ENCODE data around the gene ARMH3. TPM values are rescaled to one million over a fixed set of nuclear protein-coding genes. Genes with fewer than 3 reads are reported as not detected.

Gene ARMH3, protein sequence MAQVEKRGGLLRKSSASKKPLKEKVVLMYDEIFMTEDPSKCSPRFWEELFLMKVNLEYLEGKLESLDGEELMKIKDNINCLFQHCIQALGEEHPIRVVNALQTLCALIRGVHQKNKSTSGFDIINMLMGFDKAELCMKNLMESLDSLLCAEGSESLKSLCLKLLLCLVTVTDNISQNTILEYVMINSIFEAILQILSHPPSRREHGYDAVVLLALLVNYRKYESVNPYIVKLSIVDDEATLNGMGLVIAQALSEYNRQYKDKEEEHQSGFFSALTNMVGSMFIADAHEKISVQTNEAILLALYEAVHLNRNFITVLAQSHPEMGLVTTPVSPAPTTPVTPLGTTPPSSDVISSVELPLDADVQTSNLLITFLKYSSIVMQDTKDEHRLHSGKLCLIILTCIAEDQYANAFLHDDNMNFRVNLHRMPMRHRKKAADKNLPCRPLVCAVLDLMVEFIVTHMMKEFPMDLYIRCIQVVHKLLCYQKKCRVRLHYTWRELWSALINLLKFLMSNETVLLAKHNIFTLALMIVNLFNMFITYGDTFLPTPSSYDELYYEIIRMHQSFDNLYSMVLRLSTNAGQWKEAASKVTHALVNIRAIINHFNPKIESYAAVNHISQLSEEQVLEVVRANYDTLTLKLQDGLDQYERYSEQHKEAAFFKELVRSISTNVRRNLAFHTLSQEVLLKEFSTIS
- 28.2 TPM for total RNA-seq
- long read RNA-seq, full-length matches to known transcripts, result 3 of 18 reads
- long read RNA-seq, partial matches to known transcripts, result 4 of 18 reads
- long read RNA-seq, other reads (novel, unspliced or antisense), result 11 of 18 reads

DNA sequence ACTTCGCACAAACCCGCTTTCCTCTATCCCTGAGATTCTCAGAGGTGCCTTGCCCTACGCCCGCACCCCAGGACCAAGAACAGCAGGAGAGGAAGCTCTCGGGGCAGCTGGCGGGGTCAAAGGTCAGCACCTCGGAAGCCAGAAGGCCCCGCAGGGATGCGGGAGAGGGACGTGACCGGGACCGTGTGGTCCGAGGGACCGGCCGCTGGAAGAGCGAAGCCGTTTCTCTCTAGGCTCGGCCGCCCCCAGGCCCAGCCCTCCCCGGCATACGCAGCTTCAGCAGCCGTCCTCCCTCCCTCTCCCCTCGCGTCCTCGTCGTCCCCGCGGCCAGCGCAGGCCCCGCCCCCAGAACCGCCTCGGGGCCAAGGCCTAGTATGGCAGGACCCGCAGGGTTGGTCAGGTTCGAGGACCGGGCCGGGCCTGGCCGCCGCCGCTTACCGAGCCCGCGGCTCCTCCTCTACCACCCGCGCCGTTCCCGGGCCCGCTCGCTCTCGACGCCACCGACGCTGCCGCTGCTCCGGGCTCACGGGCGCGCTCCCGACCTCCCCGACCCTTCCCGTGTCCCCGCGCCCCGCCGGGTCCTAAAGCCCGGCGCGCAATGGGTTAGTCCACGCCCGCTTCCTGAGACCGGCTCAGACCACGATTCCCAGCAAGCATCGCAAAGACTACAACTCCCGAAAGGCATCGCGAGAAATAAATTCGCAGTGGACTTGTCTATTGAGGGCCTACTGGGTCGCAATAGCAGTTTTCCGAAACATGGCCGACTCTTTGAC lies at the start of gene ARMH3:
ARMH3 (minus strand) TSS at position 527 of the 773 bp plus-strand sequence. CDS start 16,059 bp downstream, outside the sequence.
- peak; percentile 94 for DNase-seq (ENCODE audit: low spot score)

DNA sequence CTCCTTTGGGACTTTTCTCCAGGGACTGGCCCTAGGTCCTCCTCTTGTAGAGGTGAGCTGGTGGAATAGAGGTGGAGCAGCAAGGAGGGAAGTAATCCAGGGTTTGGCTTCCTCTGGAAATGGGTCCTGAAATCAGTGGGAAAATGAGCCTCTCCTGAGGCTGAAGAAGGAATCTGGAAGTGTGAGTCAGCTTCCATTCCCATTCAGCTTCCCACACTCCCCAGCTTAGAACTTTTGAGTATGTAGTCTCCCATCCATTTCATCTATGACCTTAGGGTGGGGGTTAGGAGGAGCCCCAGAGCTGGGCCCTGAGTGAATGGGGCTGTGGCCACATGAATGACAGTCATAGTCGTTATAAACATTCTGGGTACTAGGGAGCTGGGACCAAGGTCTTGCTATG lies 46.4 kb upstream of the ARMH3 start:
- no peak for DNase-seq (ENCODE audit: low spot score)

DNA sequence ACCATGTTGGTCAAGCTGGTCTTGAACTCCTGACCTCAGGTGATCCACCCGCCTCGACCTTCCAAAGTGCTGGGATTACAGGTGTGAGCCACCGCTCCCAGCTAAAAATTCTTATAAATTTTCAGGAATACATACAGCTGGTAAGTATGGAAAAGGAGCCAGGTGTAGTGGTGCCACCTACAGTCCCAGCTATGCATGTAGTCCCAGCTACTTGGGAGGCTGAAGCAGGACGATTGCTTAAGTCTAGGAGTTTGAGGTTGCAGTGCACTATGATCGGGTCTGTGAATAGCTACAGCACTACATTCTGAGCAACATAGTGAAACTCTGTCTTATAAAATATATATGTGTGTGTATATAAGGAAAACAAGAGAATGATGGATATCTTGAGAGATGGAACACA lies 45.2 kb upstream of the ARMH3 start:
- no peak for DNase-seq (ENCODE audit: low spot score)

DNA sequence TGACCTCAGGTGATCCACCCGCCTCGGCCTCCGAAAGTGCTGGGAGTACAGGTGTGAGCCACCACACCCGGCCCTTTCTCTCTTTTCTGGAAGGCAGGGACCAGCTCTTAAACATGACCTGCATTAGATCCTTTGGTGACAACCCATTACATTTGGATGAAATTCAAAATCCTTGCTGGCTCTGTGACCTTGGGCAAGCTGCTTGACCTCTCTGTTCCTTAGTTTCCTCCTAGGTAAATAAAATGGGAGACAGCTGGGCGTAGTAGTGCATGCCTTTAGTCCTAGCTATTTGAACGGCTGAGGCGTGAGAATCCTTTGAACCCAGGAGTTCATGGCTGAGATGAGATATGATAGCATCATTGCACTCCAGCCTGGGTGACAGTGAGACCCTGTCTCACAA lies 40.5 kb upstream of the ARMH3 start:
- DNase-seq (ENCODE audit: low spot score), result no peak

DNA sequence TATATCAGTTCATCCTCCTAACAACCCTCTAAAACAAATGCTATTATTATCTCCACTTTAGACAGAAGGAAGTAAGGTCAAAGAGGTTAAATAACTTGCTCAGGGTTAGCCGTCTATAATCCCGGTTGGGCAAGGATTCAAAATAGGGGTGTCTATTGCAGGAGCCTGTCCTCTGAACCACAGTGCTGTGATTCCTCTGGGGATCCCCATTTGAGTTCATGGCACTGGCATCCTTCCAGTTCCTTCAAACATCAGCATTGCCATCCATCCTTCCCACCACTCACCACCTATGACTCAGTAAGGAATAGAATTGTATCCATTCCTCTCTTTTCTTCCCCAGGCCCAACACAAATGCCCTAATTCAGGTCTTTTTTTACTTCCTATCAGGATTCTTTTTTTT lies 34.8 kb upstream of the ARMH3 start:
- no peak for DNase-seq (ENCODE audit: low spot score)

DNA sequence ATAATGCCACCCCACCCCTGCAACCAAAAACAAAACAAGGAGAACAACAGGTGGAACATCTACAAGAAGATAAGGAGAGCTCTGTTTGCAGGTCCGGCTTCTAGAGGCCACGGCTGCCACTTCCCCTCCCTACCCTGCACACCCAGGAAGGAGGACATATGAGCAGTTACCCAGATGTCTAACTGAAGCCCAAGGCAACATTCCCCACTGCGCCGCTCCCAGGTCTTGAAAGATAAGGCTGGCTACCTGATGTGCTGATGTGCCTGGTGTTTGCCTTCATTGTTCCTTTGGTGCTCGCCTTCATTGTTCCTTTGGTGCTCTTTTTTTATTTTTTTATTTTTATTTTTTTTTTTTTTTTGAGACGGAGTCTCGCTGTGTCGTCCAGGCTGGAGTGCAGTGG lies 30.2 kb upstream of the ARMH3 start:
- DNase-seq (ENCODE audit: low spot score), result no peak

DNA sequence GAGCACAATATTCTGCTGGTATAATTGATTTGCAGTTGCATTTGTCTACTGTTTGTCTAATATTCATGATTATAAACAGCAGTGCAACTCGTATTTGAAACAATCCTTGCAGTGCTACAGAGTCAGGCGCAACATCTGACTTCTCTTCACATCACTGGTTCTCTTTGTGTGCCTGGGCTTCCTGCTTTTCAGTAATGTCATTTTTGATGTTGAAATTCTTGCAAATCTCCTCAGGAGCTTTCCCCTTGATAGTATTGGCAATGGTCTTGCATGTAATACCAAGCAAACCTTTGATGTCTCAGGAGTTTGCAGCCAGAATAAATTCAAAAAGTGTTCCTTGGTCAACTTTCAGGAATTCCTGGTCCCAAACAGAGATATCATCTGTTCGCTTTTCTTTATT lies 29.4 kb upstream of the ARMH3 start:
- DNase-seq (ENCODE audit: low spot score), result no peak

DNA sequence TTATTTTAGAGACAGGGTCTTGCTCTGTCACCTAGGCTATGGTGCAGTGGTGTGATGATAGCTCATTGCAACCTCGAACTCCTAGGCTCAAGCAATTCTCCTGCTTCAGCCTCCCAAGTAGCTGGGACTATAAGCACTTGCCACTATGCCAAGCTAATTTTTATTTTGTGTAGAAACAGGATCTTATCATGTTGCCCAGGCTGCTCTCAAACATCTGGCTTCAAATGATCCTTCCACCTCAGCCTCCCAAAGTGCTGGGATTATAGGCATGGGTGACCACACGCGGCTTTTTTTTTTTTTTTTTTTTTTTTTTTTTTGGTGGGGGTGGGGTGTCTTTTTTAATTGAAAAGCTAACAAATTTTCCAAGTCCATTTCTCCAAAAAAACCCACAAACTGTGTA lies 27.6 kb upstream of the ARMH3 start:
- DNase-seq (ENCODE audit: low spot score), result no peak

DNA sequence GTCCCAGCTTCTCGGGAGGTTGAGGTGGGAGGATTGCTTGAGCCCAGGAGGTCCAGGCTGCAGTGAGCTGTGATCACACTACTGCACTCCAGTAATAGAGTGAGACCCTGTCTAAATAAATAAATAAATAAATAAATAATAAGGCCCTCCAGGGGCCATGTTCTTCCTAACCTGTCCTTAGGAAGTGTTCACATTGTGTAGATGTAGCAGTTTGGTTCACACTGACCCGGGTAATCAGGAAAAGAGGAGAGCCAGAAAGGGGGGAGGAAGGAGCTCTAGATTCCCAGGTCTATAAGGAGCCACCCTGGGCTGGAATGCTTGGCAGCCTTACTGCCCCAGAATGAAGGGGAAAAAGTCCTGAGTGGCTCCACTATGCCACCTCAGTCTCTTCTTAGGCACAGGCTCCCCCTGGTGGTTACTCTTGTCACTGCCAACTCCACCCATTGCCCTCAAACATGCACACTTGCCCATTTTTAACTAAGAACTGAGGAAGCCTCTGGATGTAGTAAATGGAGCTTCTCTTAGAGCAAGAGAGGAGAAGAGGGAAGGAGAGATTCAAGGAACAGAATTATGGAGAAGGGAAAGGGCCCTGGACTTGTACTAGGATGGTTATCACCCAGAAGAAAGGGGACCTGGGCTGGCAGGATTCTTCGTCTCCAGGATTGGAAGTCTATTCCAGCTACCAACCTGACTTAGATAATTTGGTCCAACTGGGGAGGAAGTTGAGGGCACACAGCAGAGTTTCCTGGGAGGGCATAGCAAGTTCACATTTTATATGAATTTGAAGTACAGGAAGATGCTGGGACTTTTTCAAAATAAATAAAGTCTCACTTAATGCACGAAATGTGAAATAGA lies 16.9 kb upstream of the ARMH3 start:
- DNase-seq (ENCODE audit: low spot score), result no peak

DNA sequence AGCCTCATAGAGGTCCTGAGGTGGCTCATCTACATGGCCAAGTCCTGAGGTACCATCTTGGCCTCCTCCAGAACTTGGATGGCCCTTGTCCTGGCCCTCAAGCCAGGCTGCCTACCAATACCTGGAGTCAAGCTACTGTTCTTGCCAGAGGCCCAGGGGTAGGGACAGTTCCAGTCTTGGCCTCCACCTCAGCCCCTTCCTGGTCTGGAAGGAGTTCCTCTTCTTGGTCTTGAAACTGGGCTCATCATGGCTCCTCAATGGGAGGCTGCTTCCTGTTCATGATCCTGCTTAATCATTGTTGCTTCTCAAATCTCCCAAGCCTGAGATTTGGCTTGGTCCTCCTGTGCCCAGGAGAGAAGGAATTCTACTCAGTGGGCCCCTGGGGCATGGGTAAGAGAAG lies 13.1 kb upstream of the ARMH3 start:
- no peak for DNase-seq (ENCODE audit: low spot score)

DNA sequence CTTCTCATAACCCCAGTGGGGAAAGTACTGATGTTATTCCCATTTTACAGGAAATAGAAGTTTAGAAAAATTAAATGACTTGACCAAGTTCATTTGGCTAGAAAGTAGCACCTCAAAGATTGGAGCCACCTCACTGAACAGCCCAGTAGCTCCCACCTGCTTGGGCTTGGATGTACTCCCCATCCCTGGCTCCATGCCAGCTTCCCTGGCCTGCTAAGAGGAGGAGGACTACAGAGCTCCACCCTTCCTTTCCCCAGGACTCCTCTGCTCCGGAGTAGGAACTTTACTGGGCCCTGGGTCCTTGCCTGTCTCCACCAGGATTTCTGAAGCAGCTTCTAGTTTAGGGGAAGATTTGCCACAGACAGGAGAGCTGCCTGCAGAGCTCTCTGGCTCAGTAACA lies 12.2 kb upstream of the ARMH3 start:
- no peak for DNase-seq (ENCODE audit: low spot score)

DNA sequence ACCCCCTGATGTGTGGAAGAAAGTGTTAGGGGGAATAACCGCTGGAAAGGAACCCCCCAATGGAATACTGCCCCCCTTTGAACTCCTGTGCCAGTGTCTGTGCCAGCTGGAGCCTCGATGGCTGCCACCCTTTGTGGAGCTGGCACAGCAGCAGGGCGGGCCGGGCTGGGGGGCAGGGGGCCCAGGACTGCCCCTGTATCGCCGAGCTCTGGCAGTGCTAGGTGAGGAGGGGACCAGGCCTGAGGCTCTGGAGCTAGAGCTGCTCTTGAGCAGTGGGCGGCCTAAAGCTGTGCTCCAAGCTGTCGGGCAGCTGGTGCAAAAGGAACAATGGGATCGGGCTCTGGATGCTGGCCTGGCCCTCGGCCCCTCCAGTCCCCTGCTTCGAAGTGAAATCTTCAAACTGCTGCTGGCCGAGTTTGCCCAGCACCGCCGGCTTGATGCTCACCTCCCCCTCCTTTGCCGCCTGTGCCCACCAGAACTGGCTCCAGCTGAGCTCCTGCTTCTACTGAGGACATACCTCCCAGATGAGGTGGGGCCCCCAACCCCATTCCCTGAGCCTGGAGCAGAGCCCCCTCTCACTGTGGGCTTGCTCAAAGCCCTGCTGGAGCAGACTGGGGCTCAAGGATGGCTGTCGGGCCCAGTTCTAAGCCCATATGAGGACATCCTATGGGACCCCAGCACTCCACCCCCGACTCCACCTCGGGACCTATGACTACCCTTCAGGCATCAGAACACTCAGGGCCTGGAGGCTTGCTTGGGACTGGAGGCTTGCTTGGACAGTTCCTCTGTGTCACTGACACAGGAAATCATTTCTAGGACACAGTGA lies 11.3 kb upstream of the ARMH3 start:
- no peak for DNase-seq (ENCODE audit: low spot score)

DNA sequence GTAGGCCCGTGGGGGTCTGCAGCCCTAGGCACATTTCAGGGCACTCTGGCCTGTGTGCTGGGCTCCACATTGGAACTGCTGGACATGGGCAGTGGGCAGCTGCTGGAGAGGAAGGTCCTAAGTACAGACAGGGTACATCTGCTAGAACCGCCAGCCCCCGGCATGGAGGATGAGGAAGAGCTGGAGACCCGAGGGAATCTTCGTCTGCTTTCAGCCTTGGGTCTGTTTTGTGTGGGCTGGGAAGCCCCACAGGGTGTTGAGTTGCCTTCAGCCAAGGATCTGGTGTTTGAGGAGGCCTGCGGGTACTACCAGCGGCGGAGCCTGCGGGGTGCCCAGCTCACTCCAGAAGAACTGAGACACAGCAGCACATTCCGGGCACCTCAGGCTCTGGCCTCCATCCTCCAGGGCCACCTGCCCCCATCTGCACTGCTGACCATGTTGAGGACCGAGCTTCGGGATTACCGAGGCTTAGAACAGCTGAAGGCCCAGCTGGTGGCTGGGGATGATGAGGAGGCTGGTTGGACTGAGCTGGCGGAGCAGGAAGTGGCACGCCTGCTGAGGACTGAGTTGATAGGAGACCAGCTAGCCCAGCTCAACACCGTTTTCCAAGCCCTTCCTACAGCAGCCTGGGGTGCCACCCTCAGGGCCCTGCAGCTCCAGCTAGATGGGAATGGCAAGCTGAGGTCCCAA lies 10.6 kb upstream of the ARMH3 start:
- no peak for DNase-seq (ENCODE audit: low spot score)

DNA sequence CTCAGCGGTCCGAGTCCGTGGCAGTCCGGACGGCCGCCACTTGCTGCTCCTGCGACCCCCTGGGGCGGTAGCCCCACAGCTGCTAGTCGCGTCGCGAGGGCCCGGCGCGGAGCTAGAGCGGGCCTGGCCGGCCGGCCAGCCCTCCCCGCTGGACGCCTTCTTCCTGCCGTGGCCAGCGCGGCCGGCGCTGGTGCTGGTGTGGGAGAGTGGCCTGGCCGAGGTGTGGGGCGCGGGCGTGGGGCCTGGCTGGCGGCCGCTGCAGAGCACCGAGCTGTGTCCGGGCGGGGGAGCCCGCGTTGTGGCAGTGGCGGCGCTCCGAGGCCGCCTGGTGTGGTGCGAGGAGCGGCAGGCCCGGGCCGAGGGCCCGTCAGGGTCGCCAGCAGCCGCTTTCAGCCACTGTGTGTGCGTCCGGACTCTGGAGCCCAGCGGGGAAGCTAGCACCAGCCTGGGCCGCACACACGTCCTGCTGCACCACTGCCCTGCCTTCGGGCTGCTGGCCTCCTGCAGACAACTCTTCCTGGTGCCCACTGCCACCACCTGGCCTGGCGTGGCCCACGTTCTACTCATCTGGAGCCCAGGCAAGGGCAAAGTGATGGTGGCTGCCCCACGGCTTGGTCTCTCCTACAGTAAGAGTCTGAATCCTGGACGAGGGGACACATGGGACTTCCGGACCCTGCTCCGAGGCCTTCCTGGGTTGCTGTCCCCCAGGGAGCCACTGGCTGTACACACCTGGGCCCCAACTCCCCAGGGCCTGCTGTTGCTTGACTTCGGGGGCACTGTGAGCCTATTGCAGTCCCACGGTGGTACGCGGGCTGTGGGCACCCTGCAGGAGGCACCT lies 9.8 kb upstream of the ARMH3 start:
- DNase-seq (ENCODE audit: low spot score), result peak; percentile 90

DNA sequence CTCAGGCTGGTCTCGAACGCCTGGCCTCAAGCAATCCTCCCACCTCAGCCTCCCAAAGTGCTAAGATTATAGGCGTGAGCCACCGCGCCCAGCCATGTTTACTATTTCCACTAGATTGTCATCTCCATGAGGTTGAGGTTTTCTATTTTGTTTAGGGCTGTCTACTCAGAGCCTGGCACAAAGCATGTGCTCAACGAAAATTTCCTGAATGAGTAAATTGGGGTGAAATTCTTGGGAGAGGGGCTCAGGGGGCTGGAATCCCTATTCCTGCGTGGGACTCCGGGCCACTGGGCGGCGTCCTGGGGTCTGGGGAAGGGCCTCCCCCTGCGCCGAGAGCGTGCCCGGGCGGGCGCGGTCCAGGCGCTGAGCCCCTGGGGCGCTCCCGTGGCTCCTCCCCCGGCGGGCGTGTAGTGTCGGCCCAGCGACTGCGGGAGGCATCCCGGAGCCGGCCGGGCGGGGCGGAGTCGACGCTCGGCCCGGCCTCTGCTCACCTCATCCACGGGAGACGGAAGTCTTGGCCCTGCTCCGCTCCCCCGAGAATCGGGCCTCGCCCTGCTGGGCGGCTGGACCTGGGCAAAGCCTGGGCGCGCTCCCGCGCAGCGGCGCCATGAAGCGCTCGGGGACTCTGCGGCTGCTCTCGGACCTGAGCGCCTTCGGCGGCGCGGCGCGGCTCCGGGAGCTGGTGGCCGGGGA lies 9.0 kb upstream of the ARMH3 start, which contains the start of gene HPS6:
HPS6 (plus strand) TSS at position 482 of the 693 bp plus-strand sequence; CDS start at position 608, 126 bp downstream.
- peak; percentile 97 for DNase-seq (ENCODE audit: low spot score)

DNA sequence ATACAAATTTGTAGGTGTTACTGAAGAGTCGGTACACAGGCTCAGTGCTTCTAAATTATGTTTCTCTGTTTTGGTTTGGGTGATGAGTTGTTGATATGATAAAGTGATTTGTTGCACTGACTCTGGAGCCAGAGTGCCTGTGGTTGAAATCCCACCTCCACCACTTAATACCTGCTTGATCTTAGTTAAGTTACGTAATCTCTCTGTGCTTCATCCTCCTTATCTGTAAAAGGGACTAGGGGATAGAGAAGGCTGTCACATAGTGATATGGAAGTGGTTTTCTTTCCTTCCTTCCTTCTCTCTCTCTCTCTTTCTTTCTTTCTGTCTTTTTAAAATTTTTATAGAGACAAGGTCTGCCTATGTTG lies 8.5 kb upstream of the ARMH3 start:
- DNase-seq (ENCODE audit: low spot score), result no peak

DNA sequence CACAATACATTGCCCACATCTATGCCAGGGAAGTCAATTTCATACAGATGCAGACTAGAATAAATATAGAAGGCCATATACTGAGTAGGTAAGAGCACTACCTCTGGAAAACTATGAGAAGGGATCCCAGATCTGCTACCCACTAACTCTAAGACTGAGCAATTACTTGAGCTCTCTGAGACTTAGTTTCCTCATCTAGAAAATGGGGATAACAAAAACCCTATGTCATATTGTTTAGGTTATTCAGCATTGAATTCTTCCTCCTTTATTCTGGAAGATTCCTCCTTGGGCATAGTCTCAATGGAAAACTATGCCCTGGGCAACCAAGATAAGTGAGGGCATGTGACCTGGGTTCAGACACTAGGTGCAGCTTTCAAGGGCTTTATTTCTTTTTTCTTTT lies 4.0 kb upstream of the ARMH3 start:
- no peak for DNase-seq (ENCODE audit: low spot score)
